DOHH2 (cell line): ENCODE data around the gene CD40LG.

Source experiments
- H3F3A ChIP-seq: fragments of 200-600 bp; sonication (generic), shearing (Covaris generic); 2 replicates; pipeline ENCODE4 v1.6.0; 2016; ENCODE audit warnings: antibody characterized with exemption, mild to moderate bottlenecking; ENCODE audit not compliant: control insufficient read depth, insufficient read depth
- H3K27ac ChIP-seq: fragments of 200-600 bp; sonication (generic); 2 replicates; pipeline ENCODE4 v1.5.1; 2014; ENCODE audit warnings: low read depth, mild to moderate bottlenecking, low read length, moderate library complexity
- H3K27me3 ChIP-seq: fragments of 200-600 bp; sonication (generic); 2 replicates; pipeline ENCODE4 v1.6.1; 2014; ENCODE audit warnings: mild to moderate bottlenecking, low read length, mixed read lengths; ENCODE audit not compliant: control insufficient read depth
- H3K36me3 ChIP-seq: fragments of 200-600 bp; sonication (generic); 2 replicates; pipeline ENCODE4 v1.6.1; 2014; ENCODE audit warnings: mild to moderate bottlenecking, low read length, moderate library complexity, mixed read lengths; ENCODE audit not compliant: control insufficient read depth
- H3K4me1 ChIP-seq: fragments of 200-600 bp; sonication (generic); 2 replicates; pipeline ENCODE4 v1.6.1; 2014; ENCODE audit warnings: mild to moderate bottlenecking, low read length, mixed read lengths; ENCODE audit not compliant: control insufficient read depth
- H3K4me2 ChIP-seq: fragments of 200-600 bp; sonication (generic); 2 replicates; pipeline ENCODE4 v1.6.0; 2014; ENCODE audit warnings: mild to moderate bottlenecking, low read length, moderate library complexity
- H3K4me3 ChIP-seq: fragments of 200-600 bp; sonication (generic); 2 replicates; pipeline ENCODE4 v1.5.1; 2014; ENCODE audit warnings: mild to moderate bottlenecking, low read length, mixed read lengths
- H3K79me2 ChIP-seq: fragments of 200-600 bp; sonication (generic); 2 replicates; pipeline ENCODE4 v1.6.1; 2014; ENCODE audit warnings: mild to moderate bottlenecking, low read length, mixed read lengths; ENCODE audit not compliant: control insufficient read depth
- H3K9me2 ChIP-seq: fragments of 200-600 bp; sonication (generic); replicated peaks from 2 replicates; pipeline ENCODE4 v1.6.1; 2014; ENCODE audit warnings: mild to moderate bottlenecking, low read length, mixed read lengths; ENCODE audit not compliant: control insufficient read depth
- H3K9me3 ChIP-seq: fragments of 200-600 bp; sonication (generic); 2 replicates; pipeline ENCODE4 v1.6.1; 2014; ENCODE audit warnings: antibody characterized with exemption, low read length, mixed read lengths; ENCODE audit not compliant: control insufficient read depth, insufficient read depth
- H4K20me1 ChIP-seq: fragments of 200-600 bp; sonication (generic); 2 replicates; pipeline ENCODE4 v1.6.0; 2014; ENCODE audit warnings: low read depth, mild to moderate bottlenecking, antibody characterized with exemption, low read length, moderate library complexity; ENCODE audit not compliant: control insufficient read depth, insufficient read depth
- EZH2phosphoT487 ChIP-seq: fragments of 200-600 bp; sonication (generic); IDR thresholded peaks from 2 replicates; pipeline ENCODE4 v1.6.1; 2017; ENCODE audit warnings: borderline replicate concordance, mild to moderate bottlenecking, antibody characterized with exemption, low read length, moderate library complexity, mixed read lengths
- TF ChIP-seq, protein P1 (sequence below): fragments of 200-600 bp; sonication (generic); IDR thresholded peaks from one replicate; pipeline ENCODE4 v1.5.1; 2014; ENCODE audit warnings: antibody characterized with exemption, mild to moderate bottlenecking, low read depth, low read length; ENCODE audit not compliant: poor library complexity, severe bottlenecking

Gene CD40LG

DNA sequence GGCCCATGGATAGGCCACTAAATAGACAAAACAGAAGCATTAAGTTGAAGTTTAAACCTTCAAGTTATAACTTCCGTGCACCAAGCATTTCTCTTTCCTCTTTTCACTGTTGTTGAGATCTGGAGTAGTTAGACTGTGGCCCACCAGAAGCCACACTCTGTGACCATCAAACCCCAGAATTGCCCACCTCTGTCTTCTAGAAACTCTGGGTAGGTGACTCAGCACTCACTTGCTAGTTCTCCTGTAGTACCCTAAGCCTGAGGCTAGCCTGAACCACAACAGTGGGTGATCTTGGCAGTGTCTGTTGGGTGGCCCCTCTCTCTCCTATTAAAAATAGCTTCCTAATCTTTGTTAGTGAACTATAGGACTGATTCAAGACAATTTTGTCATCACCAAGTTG, 24.6 kb upstream of the CD40LG start:
- H3K36me3 ChIP-seq = no peaks in the 10 kb centered on the region
- H3K27ac ChIP-seq = no peak overlapping the region
- H3K9me2 ChIP-seq = no peaks in the 10 kb centered on the region
- H3F3A ChIP-seq = no peaks in the 10 kb centered on the region
- TF ChIP-seq EZH2phosphoT487 = no peak
- TF ChIP-seq, protein P1, sequence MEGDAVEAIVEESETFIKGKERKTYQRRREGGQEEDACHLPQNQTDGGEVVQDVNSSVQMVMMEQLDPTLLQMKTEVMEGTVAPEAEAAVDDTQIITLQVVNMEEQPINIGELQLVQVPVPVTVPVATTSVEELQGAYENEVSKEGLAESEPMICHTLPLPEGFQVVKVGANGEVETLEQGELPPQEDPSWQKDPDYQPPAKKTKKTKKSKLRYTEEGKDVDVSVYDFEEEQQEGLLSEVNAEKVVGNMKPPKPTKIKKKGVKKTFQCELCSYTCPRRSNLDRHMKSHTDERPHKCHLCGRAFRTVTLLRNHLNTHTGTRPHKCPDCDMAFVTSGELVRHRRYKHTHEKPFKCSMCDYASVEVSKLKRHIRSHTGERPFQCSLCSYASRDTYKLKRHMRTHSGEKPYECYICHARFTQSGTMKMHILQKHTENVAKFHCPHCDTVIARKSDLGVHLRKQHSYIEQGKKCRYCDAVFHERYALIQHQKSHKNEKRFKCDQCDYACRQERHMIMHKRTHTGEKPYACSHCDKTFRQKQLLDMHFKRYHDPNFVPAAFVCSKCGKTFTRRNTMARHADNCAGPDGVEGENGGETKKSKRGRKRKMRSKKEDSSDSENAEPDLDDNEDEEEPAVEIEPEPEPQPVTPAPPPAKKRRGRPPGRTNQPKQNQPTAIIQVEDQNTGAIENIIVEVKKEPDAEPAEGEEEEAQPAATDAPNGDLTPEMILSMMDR = no peak
- no peaks in the 10 kb centered on the region for H3K9me3 ChIP-seq
- H3K79me2 ChIP-seq = no peaks in the 10 kb centered on the region
- no peaks in the 10 kb centered on the region for H3K4me1 ChIP-seq
- no peak overlapping the region for H3K4me3 ChIP-seq
- H3K4me2 ChIP-seq = no peak overlapping the region
- H3K27me3 ChIP-seq = no peaks in the 10 kb centered on the region
- H4K20me1 ChIP-seq = no peaks in the 10 kb centered on the region

DNA sequence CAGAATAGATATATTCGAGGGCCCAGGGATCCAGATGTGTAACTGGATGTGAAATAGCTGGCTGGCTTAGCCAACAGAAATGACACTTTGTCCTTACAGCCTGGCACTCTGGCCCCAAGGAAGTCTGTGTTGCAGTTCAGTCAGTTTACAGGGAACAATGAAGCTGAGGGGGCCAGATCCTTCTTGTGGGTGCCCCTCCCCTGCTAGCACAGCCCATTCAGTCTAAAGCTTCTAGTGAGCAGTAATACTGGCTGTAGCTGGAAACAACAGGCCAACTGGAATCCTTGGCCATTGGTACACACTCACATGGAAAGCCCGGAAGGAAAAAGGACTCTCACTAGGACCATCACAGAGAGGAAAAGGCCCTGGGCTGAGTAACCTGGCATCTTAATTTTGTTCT, 22.7 kb upstream of the CD40LG start:
- Histone ChIP-seq H3K9me2 (no peaks in the 10 kb centered on the region), H4K20me1 (no peaks in the 10 kb centered on the region), H3K36me3 (no peaks in the 10 kb centered on the region), H3K27ac (no peak overlapping the region), H3K4me3 (no peak overlapping the region), H3K27me3 (no peaks in the 10 kb centered on the region), H3K4me1 (no peaks in the 10 kb centered on the region), H3K79me2 (no peaks in the 10 kb centered on the region), H3F3A (no peaks in the 10 kb centered on the region), H3K4me2 (no peak overlapping the region), H3K9me3 (no peaks in the 10 kb centered on the region)
- TF ChIP-seq EZH2phosphoT487 = no peak

DNA sequence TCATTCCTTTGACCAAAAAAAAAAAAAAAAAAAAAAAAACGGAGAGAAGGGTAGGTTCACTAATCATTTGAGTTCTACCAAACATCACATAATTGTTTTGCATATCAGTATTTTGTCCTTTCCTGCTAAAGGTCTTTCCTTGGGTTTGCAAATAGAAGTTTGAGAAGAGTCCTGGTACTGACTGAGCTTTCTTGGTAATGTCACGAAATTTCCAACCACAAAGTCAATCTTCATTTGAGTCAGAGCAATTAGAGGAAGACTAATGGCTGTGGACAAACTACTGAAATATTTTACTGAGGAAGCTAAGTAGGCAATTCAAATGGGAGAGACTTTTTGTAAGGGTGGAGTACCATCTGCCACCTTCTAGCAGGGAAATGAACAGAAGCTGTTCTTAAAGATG, 21.7 kb upstream of the CD40LG start:
- Histone ChIP-seq H3K4me2 (no peak overlapping the region), H3K27ac (no peak overlapping the region), H3F3A (no peaks in the 10 kb centered on the region), H3K27me3 (no peaks in the 10 kb centered on the region), H4K20me1 (no peaks in the 10 kb centered on the region), H3K4me3 (no peak overlapping the region), H3K36me3 (no peaks in the 10 kb centered on the region), H3K9me2 (no peaks in the 10 kb centered on the region), H3K4me1 (no peaks in the 10 kb centered on the region), H3K79me2 (no peaks in the 10 kb centered on the region), H3K9me3 (no peaks in the 10 kb centered on the region)
- TF ChIP-seq, protein P1 = no peak
- TF ChIP-seq EZH2phosphoT487 = no peak

DNA sequence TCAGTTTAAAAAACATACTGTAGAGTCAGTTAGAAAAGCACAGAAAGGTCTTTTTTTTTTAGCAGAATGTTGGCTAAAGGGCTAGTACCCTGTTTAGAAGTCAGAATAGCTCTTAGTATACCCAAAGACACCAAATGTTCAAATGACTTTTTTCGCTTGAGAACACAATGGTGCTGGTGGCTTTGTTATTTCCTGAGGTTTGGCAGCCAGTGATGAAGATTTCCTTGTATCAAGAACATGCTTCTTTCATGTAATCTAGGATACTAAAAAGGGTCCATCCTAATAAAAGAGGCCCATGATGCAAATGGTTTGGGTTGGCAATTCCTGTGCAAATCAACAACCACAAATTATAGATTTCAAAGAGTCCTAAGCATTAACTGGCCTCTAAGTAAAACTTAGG, 21.1 kb upstream of the CD40LG start:
- Histone ChIP-seq H3K27me3 (no peaks in the 10 kb centered on the region), H3F3A (no peaks in the 10 kb centered on the region), H3K4me2 (no peak overlapping the region), H4K20me1 (no peaks in the 10 kb centered on the region), H3K36me3 (no peaks in the 10 kb centered on the region), H3K4me3 (no peak overlapping the region), H3K9me3 (no peaks in the 10 kb centered on the region), H3K9me2 (no peaks in the 10 kb centered on the region), H3K27ac (no peak overlapping the region), H3K79me2 (no peaks in the 10 kb centered on the region), H3K4me1 (no peaks in the 10 kb centered on the region)
- TF ChIP-seq, protein P1 = no peak
- TF ChIP-seq EZH2phosphoT487 = no peak
